C1 segment of cervical spinal cord (tissue), 14 donors: ENCODE results near the gene FSTL3.
"Not testable (repeated sequence)": the region's sequence is repeated elsewhere in the genome, so short reads cannot be mapped to it uniquely, and the experiment has no call there.

Experiments used
- DNase-seq, 14 donors: peaks; one replicate each; lab custom pipeline; 2025; lab: John Stamatoyannopoulos, UW

Gene FSTL3

GRCh38 chr19:676339-677105 is at the start of gene FSTL3:
Gene FSTL3 (plus strand): TSS chr19:676392. CDS start chr19:676424, 32 bp downstream.
- DNase-seq = no peak

GRCh38 chr19:626566-626965 is 49.6 kb upstream of the FSTL3 start:
- not testable (repeated sequence) for DNase-seq

- DNase-seq = no peak
Observed at GRCh38 chr19:628168-628567, 48.0 kb upstream of the FSTL3 start.

- DNase-seq = not testable (repeated sequence)
Observed at GRCh38 chr19:629515-629914, 46.7 kb upstream of the FSTL3 start.

- no peak for DNase-seq
Observed at GRCh38 chr19:629961-630714, 46.1 kb upstream of the FSTL3 start.

- no peak for DNase-seq
Observed at GRCh38 chr19:632579-633067, 43.6 kb upstream of the FSTL3 start.

- DNase-seq = peak; percentile 79 to 96 (median 94)
Observed at GRCh38 chr19:633068-633785, 43.0 kb upstream of the FSTL3 start, which contains the start of gene POLRMT. Gene POLRMT (minus strand): TSS chr19:633537. CDS start chr19:633512, 25 bp downstream.

GRCh38 chr19:633786-634639 is 42.2 kb upstream of the FSTL3 start:
- no peak for DNase-seq

- no peak for DNase-seq
Observed at GRCh38 chr19:634975-635652, 41.1 kb upstream of the FSTL3 start.

GRCh38 chr19:638906-639252 is 37.3 kb upstream of the FSTL3 start:
- DNase-seq = no peak

- peak; percentile 31 to 92 (median 84) for DNase-seq
Observed at GRCh38 chr19:639253-640160, 36.7 kb upstream of the FSTL3 start, which contains the start of gene FGF22. Gene FGF22 (plus strand): TSS chr19:639879. CDS start chr19:639926, 47 bp downstream.

- no peak for DNase-seq
Observed at GRCh38 chr19:640161-640558, 36.0 kb upstream of the FSTL3 start.

GRCh38 chr19:640606-641189 is 35.5 kb upstream of the FSTL3 start:
- DNase-seq = no peak

- no peak for DNase-seq
Observed at GRCh38 chr19:641702-642101, 34.5 kb upstream of the FSTL3 start.

- DNase-seq = no peak
Observed at GRCh38 chr19:642767-643727, 33.1 kb upstream of the FSTL3 start.

GRCh38 chr19:643736-644135 is 32.5 kb upstream of the FSTL3 start:
- no peak for DNase-seq

- no peak for DNase-seq
Observed at GRCh38 chr19:644363-644762, 31.8 kb upstream of the FSTL3 start.

GRCh38 chr19:644789-645188 is 31.4 kb upstream of the FSTL3 start:
- no peak for DNase-seq
